HG02884 (cell line): ENCODE measurements around the gene PHYKPL.

Experiments
- ATAC-seq: cut with Tn5 transposase; IDR thresholded peaks from one replicate; pipeline ENCODE4 v1.9.1; 2021; ENCODE audit warnings: mild to moderate bottlenecking, moderate library complexity; ENCODE audit not compliant: unreplicated experiment

The PHYKPL gene

DNA sequence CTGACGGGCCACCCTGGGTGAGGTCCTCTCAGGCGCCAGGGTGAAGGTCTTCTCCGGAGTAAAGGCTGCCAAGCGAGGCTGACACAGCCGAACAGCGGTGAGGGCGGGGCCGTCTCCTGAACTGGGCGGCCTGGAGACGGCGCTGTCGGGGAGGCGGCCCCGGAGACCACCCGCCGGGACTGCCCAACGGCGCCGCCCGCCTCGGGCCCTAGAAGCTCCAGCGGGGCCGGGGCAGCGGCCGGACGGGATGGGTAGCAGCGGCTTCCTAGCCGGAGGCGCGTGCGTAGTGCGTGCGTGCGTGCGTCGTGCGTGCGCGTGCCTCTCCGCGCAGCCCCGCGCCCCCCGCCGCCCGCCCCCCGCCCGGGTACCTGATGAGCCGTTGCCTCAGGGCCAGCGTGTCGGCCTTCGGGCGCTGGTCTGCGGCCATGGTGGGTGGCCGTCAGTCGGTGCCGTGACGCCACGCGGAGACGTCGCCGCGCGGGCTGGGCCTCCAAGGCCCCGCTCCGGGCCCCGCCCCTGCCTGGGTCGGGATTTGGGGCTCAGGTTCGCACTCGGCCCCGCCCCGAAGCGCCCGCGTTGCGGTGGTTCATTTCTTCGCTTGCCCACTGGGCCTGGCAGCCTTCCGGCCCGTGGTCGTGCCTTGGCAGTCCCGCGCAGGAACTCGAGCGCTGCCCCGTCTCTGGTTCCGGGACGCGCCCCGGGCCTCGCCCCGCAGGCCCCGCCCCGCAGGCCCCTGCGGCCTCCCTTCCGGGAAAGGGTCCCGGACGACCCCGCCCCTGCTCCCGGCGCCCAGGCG, at the start of gene PHYKPL:
Gene PHYKPL (minus strand): TSS at position 679 of the 796 bp plus-strand sequence. CDS start 252 bp downstream, at position 427.
- ATAC-seq = peak; percentile 53

DNA sequence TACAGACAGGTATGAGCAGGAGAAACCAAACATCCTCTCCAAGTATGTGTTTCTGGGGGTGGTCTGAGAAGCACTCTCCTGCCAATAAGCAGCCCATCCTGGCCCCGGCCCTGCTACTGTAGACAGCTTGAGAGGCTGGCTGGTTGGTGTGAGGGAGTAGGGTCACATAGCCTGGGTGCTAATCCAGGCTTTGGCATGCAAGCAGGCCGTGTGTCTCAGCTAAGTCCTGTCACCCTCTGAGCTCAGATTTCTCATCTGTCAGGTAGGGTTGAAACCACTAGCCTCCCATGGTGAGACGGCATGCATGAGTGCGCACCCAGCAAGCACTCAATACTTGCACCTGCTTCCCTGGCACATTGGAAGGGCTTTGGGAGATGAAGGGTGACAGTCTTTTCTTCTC, 49.8 kb upstream of the PHYKPL start:
- ATAC-seq = no peak

- ATAC-seq = no peak
Measured at GRCh38 chr5:178281331-178281730, 48.7 kb upstream of the PHYKPL start.

DNA sequence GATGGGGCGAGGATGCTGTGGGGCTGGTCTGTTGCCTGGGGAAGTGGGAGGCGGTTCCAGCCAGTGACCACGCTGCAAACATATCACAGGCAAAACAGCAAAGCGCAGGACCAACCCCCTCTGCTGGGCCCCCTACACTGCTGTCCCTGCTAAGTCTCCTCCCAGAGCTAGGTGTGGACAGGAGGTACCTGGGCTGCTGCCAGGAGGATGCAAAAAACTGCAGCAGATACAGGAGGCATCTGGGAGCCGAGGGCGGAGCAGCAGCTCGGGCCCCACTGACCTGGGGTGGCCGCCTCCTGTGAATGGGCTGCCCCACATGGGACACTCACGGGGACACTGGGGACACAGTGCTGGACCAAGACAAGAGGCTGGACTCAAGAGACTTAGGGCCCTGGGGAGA, 48.0 kb upstream of the PHYKPL start:
- ATAC-seq = no peak

GRCh38 chr5:178279723-178280438, 47.3 kb upstream of the PHYKPL start:
- ATAC-seq = no peak

DNA sequence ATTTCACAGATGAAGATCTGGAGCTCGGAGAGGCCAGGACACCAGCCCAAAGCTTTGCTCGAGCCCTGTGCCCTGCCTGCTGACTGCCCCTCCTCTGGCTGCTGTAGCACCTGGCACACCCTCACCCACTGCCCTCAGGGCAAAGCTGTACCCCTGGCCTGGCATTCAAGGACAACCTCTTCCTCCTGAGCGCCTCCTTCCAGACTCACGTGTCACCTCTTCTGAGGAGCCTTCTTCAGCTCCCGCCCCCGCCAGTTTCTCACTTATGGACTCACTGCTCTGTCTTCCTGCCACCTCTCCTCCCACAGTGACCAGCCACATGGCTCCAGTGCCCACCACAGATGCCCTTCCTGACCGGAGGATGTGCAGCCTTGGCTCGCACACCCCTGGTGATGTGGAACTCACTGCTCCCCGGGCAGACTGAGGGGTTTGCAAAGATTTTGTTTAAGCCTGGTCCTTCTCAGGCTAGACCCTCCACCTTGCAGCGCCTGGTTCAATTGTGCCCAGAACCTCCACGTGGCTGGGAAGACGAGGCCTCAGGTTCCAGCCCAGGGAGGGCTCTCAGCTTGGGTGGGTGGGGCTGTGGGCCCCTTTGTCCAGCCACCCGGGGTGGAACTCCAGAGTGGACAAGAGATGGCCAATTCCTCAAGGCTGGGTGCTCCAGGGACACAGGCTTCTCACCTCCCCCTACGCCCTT, 46.6 kb upstream of the PHYKPL start:
- ATAC-seq = no peak

- ATAC-seq = no peak
Measured at GRCh38 chr5:178278358-178279023, 45.9 kb upstream of the PHYKPL start.

DNA sequence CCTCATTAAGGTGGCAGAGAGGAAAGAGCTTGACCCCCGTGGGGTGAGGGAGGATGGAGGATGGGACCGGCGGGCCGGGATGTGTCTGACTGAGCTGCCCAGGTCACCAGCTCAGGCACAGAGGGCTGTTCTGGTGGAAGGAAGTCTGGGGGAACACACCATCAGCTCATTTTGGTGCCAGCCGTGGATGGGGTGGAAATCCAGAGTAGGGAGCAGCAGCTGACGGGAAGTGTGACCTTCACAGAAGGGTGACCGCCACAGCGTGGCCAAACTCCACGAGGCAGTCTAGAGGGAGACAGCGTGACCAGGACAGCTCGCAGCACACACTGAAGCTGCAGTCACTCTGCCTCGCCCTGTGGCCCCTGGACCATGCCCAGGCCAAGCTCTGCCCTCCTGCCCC, 45.3 kb upstream of the PHYKPL start:
- no peak for ATAC-seq

- ATAC-seq = no peak
Measured at GRCh38 chr5:178277346-178277745, 44.7 kb upstream of the PHYKPL start.

DNA sequence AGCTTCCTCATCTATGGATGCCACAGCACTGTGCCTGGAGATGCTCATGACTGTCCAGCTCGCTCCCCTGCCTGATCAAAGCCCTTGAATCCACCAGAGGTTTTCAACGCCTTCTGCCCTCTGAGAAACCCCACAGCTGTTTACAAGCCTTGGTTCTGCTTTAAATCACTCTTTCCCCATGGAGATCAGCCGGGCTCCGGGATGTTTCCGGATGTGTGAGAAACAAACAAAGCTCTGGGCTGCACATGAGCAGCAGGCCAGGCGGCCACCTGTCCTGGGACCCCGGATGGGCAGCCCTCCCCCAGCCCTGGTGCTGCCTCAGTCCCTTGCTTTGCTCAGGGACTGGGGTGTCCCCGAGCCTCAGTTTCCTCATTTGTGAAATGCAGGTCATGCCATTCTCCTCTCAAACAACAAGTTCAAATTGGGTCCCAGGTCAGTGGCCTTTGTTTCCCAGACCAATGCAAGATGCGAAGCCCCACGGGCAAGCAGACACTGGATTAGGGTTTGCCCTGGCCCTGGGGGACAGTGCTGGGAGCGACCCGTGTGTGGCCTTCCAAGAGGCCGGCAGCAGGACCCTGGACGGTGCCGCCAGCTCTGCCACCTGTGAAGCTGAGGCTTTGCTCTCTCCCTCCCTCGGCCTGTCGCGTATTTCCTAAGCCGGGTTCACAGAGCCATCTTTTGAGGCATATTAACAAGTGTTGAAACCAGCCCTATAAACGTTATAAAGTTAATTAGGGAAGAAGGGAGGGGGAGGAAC, 42.4 kb upstream of the PHYKPL start:
- ATAC-seq = no peak

- ATAC-seq = no peak
Measured at GRCh38 chr5:178273665-178274541, 41.3 kb upstream of the PHYKPL start.

DNA sequence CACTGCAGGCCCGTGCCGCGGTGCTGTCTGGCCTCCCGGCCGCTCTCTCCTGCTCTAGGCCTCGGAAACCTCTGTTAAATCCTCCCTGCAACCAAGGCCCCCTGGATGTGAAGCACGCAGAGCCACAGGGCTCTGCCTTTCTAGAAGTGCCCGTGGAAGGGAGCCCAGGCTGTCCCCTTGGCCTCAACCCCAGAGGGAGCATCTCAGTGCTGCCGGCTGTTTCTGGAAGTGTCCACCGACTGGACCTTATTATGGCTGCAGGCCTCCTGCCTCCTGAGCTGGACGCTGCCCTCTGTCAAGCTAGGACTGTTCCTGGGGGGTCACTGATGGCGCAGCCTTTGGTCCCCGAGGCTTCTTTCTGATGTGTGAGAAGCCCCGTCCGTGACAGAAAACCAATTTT, 40.4 kb upstream of the PHYKPL start:
- no peak for ATAC-seq

DNA sequence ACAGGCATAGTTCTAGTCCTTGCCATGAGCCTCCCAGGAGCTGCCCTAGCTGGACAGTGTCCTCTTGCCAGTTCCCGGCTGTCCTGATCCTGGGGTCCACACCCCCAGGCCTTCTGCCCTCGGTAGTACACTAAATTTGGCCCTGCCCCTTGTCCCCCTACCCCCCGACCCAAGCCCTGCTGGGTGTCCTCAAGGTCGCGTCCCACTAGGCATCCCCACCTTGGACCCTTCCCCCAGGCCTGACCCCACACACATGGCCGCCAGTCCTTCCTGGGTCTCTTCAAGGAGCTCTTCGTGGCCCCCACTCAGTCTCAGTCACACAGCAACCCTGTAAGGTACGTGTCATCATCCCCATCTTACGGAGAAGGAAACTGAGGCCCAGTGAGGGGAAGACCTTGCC, 40.0 kb upstream of the PHYKPL start:
- no peak for ATAC-seq

DNA sequence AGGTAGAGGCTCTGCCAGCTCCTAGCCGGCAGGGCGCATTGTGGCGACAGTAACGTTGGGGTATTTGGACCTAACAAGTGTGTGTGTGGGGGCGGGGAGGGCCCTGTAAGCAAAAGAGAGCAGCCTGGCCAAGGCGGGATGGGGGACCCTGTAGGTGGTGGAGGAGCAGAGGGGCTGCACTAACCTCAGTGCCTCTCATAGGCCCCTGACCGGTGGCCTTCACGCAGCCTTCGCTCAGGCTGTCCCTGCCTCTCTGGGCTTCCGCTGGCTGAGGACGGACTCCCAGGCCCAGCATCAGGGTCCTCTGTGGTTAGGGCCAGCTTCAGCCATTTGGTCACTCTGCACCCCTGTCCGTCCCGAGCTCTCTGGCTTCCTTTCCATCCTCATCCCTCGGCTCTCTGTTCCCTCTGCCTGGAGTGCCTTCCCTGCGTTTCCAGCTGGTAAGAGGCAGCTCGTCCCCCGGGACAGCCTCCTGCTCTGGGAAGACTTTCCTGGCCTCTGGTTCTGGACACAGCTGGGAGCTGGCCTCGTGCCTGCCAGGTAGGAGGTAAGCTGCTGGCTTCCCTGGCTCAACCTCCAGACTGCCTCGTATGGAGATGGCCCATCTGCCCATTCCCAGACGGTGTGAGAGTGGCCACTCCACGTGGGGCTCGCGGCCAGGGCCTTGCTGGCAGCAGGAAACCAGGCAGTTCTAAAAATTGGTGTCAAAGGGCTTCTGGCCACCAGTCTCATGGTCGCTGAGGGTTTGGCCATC, 39.3 kb upstream of the PHYKPL start:
- no peak for ATAC-seq

- ATAC-seq = no peak
Measured at GRCh38 chr5:178271231-178271630, 38.6 kb upstream of the PHYKPL start.

DNA sequence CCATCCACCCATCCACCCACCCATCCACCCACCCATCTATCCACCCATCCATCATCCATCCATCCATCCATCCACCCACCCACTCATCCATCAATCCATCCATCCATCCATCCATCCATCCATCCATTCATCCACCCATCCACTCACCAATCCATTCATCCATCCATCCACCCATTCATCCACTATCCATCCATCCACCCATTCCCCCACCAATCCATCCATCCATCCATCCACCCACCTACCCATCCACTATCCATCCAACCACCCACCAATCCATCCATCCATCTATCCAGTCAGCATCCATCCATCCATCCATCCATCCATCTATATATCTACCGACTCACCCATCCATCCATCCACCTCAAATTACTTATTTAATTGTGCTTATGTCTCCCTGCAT, 36.9 kb upstream of the PHYKPL start:
- no peak for ATAC-seq

- no peak for ATAC-seq
Measured at GRCh38 chr5:178267876-178268275, 35.3 kb upstream of the PHYKPL start.

DNA sequence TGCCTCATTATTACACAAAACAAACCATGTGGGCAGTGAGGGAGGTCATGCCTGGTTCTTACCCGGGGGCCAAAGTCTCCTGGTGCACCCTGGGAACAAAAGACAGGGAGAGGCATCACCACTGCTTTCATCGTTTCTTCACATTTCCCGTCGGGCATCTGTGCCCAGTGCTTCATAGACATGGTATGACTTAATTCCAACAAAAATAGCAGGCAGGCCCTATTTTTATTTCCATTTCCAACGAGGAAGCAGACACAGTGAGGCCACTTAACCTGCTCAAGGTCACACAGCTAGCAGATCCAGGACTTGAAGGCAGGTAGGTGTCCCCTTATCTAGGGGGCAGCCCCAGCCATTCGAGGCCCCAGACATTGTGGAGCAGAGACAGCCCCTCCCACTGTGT, 34.6 kb upstream of the PHYKPL start:
- no peak for ATAC-seq

- no peak for ATAC-seq
Measured at GRCh38 chr5:178266581-178266980, 34.0 kb upstream of the PHYKPL start.
